Calu3 (cell line): ENCODE data around the gene DMD. TPM values are rescaled to one million over a fixed set of nuclear protein-coding genes. Genes with fewer than 3 reads are reported as not detected.

Experiments
- BruUV-seq: library from RNA; stranded (reverse); fragments of 400-500 nt; replicated peaks from 2 replicates; lab custom pipeline; 2021; lab: Mats Ljungman, UMichigan
- CTCF ChIA-PET: fragments of 300-600 bp; sonication (Branson Sonifier 250); formaldehyde crosslinking; loops from one replicate; lab custom pipeline; 2022; ENCODE audit warnings: antibody characterized with exemption; lab: Charles Lee
- DNase-seq: peaks from one replicate; pipeline ENCODE4 v3.0.0; 2022
- H3K27ac Mint-ChIP-seq: one replicate; pipeline ENCODE4 v1.8.0; 2022; ENCODE audit warnings: mixed read lengths; ENCODE audit not compliant: unreplicated experiment
- H3K27me3 Mint-ChIP-seq: one replicate; pipeline ENCODE4 v1.8.0; 2022; ENCODE audit warnings: mixed read lengths; ENCODE audit not compliant: unreplicated experiment
- H3K36me3 Mint-ChIP-seq: one replicate; pipeline ENCODE4 v1.8.0; 2022; ENCODE audit warnings: mild to moderate bottlenecking, moderate library complexity, mixed read lengths; ENCODE audit not compliant: insufficient read depth, unreplicated experiment
- H3K4me1 Mint-ChIP-seq: one replicate; pipeline ENCODE4 v1.8.0; 2022; ENCODE audit warnings: mild to moderate bottlenecking, low read depth, mixed read lengths; ENCODE audit not compliant: unreplicated experiment
- H3K4me3 Mint-ChIP-seq: one replicate; pipeline ENCODE4 v1.8.0; 2022; ENCODE audit warnings: mild to moderate bottlenecking, low read depth, moderate library complexity, mixed read lengths; ENCODE audit not compliant: unreplicated experiment
- H3K9me3 Mint-ChIP-seq: one replicate; pipeline ENCODE4 v1.8.0; 2022; ENCODE audit warnings: low read depth, mixed read lengths; ENCODE audit not compliant: unreplicated experiment
- intact Hi-C: fragments of 100-400 bp; cut with micrococcal nuclease; formaldehyde crosslinking; loops from one replicate; pipeline ENCODE4 v1.10.0; 2022; ENCODE audit not compliant: unreplicated experiment
- total RNA-seq: library from RNA; stranded (reverse); gene quantifications from 2 replicates; pipeline ENCODE4 v1.2.3, GENCODE V29; 2022
- TF ChIP-seq, protein P1 (sequence below): fragments of 200-600 bp; IDR thresholded peaks from one replicate; pipeline ENCODE4 v1.8.0; 2022; ENCODE audit warnings: antibody characterized with exemption; ENCODE audit not compliant: unreplicated experiment

DMD gene
- total RNA-seq, 1 experiment from 2014 or later: 11.6 TPM

GRCh38 chrX:31265383-31265782 lies 1946.0 kb downstream of the DMD start:
- no peak for DNase-seq
- intact Hi-C loops: no loop called here
- peaks cover 14% of the 10 kb centered on the region for H3K36me3 Mint-ChIP-seq
- peak overlapping the region; percentile 82 for H3K4me3 Mint-ChIP-seq
- H3K4me1 Mint-ChIP-seq: peaks cover 5% of the 10 kb centered on the region
- no TSS peak for BruUV-seq
- no peaks in the 10 kb centered on the region for H3K27me3 Mint-ChIP-seq
- H3K27ac Mint-ChIP-seq: no peak overlapping the region
- no peaks in the 10 kb centered on the region for H3K9me3 Mint-ChIP-seq
- TF ChIP-seq, protein P1, sequence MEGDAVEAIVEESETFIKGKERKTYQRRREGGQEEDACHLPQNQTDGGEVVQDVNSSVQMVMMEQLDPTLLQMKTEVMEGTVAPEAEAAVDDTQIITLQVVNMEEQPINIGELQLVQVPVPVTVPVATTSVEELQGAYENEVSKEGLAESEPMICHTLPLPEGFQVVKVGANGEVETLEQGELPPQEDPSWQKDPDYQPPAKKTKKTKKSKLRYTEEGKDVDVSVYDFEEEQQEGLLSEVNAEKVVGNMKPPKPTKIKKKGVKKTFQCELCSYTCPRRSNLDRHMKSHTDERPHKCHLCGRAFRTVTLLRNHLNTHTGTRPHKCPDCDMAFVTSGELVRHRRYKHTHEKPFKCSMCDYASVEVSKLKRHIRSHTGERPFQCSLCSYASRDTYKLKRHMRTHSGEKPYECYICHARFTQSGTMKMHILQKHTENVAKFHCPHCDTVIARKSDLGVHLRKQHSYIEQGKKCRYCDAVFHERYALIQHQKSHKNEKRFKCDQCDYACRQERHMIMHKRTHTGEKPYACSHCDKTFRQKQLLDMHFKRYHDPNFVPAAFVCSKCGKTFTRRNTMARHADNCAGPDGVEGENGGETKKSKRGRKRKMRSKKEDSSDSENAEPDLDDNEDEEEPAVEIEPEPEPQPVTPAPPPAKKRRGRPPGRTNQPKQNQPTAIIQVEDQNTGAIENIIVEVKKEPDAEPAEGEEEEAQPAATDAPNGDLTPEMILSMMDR: no peak
- CTCF ChIA-PET: no interaction called here

DNA sequence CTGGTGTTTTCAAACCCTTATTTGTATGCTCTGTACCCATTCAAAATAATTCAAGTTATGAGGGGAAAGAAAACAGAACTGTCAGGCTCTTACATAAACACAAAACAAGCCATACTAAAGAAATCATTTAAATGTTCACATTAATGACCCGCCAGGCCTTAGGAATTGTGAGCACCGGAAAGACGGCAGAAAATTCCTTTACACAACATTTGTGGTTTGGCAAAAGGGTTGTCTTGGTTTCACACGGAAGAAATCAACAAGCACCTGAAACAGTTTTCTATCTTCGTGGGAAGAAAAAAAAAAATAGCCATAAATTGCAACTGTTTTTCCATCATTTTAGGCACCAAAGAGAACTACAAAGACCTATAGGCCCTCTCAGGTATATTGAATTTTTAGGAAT lies 1951.0 kb downstream of the DMD start:
- H3K9me3 Mint-ChIP-seq: no peaks in the 10 kb centered on the region
- intact Hi-C loops: loop anchor here (5.0 kb wide), 1 partner anchor 38 kb away; no protein-coding TSS in a partner anchor
- TF ChIP-seq, protein P1: no peak
- CTCF ChIA-PET: no interaction called here
- H3K27ac Mint-ChIP-seq: no peak overlapping the region
- no peaks in the 10 kb centered on the region for H3K36me3 Mint-ChIP-seq
- H3K4me3 Mint-ChIP-seq: no peak overlapping the region
- DNase-seq: no peak
- H3K27me3 Mint-ChIP-seq: no peaks in the 10 kb centered on the region
- no TSS peak for BruUV-seq
- H3K4me1 Mint-ChIP-seq: peaks cover 5% of the 10 kb centered on the region

DNA sequence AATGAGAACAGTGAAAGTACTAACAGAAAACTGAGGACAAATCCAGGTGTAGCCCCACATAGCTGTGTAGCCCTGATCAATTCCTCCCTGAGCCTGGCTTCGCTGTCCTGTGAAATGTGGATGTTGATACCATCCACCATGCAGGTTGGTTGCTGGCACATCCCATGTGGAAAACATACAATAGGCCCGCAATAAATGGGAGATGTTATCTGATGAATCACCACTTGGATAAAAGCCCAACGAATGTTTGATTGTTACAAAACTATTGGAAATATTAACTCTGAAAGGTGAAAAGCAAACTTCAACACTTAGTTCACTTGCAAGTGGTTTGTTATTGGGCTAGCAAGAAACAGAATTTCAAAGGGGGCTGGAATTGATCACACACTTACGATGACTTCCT lies 1953.2 kb downstream of the DMD start:
- Mint-ChIP-seq H3K27ac (no peak overlapping the region), H3K4me1 (no peaks in the 10 kb centered on the region), H3K27me3 (no peaks in the 10 kb centered on the region), H3K36me3 (no peaks in the 10 kb centered on the region), H3K4me3 (no peak overlapping the region), H3K9me3 (no peaks in the 10 kb centered on the region)
- CTCF ChIA-PET: no interaction called here
- TF ChIP-seq, protein P1: no peak
- DNase-seq: no peak
- no TSS peak for BruUV-seq
- intact Hi-C loops: no loop called here

DNA sequence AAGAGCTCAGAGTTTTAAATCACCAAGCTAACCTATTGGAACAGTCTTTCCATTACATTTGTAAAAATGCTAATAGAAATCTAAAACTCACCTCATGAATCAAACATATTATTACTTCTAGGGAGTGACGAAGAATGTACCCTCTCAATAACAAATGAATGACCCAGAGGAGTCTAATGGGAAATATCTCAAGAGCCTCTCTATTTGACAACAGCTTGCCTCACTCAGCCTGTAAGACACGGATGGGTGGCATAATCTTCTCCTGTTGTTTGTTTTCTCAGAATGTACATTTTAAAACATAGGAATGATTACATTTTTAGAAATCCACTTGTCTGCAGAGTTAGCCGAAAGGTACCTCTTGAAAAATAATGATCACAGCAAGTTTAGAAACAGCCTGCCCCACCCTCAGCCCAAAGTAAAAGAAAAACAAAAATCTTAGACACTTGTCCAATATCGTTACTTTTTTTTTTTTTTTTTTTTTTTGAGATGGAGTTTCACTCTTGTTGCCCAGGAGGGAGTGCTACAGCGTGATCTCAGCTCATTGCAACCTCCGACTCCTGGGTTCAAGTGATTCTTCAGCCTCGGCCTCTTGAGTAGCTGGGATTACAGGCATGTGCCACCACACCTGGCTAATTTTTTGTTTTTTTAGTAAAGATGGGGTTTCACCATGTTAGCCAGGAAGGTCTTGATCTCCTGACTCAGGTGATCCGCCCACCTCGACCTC lies 1955.9 kb downstream of the DMD start:
- CTCF ChIA-PET: no interaction called here
- H3K36me3 Mint-ChIP-seq: no peaks in the 10 kb centered on the region
- no peaks in the 10 kb centered on the region for H3K4me1 Mint-ChIP-seq
- TF ChIP-seq, protein P1: no peak
- H3K4me3 Mint-ChIP-seq: no peak overlapping the region
- DNase-seq: no peak
- no peaks in the 10 kb centered on the region for H3K27me3 Mint-ChIP-seq
- intact Hi-C loops: no loop called here
- H3K9me3 Mint-ChIP-seq: no peaks in the 10 kb centered on the region
- no TSS peak for BruUV-seq
- no peak overlapping the region for H3K27ac Mint-ChIP-seq
